K562 (cell line): Measurements from ENCODE around the gene SESN3. TPM values are rescaled to one million over a fixed set of nuclear protein-coding genes. Genes with fewer than 3 reads are reported as not detected.

ENCODE experiments used
- ATF3 ChIP-seq, 2 experiments: fragments of 450-650 bp in 1 of 2; sonication (generic) in 1 of 2; formaldehyde crosslinking in 1 of 2; IDR thresholded peaks in 1 of 2; conservative IDR thresholded peaks in 1 of 2; 2 replicates each; pipeline versions ENCODE4 v1.6.1 to v1.8.1; 2016 to 2023; ENCODE audit warnings: mild to moderate bottlenecking in 2 of 2, moderate library complexity in 2 of 2, inconsistent platforms in 1 of 2, missing genetic modification reagents in 1 of 2
- CEBPG ChIP-seq, 3 experiments: fragments of 200-800 bp in 1 of 3; sonication (Bioruptor generic) in 1 of 3; sonication (generic) in 1 of 3; formaldehyde crosslinking in 1 of 3; IDR thresholded peaks in 2 of 3; conservative IDR thresholded peaks in 1 of 3; 2 replicates each; pipeline versions ENCODE4 v1.6.1 to v1.8.0; 2016 to 2022; ENCODE audit warnings: missing compliant biosample characterization in 2 of 3, missing genetic modification characterization in 2 of 3, mild to moderate bottlenecking in 1 of 3, missing genetic modification reagents in 1 of 3
- DPF2 ChIP-seq: fragments of 450-650 bp; IDR thresholded peaks from 2 replicates; pipeline ENCODE4 v1.6.1; 2016
- IRF1 ChIP-seq: sonication (generic); formaldehyde crosslinking; IDR thresholded peaks from 2 replicates; pipeline ENCODE4 v1.8.0; 2022; ENCODE audit warnings: missing genetic modification reagents, mild to moderate bottlenecking, borderline replicate concordance
- JUND ChIP-seq, 2 experiments: IDR thresholded peaks; 2 replicates in 1 of 2; 3 replicates in 1 of 2; pipeline ENCODE4 v1.6.1; 2011; ENCODE audit warnings: borderline replicate concordance in 2 of 2, low read depth in 2 of 2, low read length in 2 of 2, improper control_type of control experiment in 1 of 2, missing biosample characterization in 1 of 2, missing genetic modification characterization in 1 of 2, missing genetic modification reagents in 1 of 2
- NCOA6 ChIP-seq: fragments of 450-650 bp; IDR thresholded peaks from 2 replicates; pipeline ENCODE4 v1.6.1; 2017; ENCODE audit warnings: mild to moderate bottlenecking
- NONO ChIP-seq, 2 experiments: fragments of 200-400 bp in 1 of 2; fragments of 450-650 bp in 1 of 2; formaldehyde crosslinking in 1 of 2; IDR thresholded peaks; 2 replicates each; pipeline ENCODE4 v1.6.1; 2017; ENCODE audit warnings: low read depth in 2 of 2, mild to moderate bottlenecking in 2 of 2, moderate library complexity in 2 of 2, low read length in 1 of 2
- WHSC1 ChIP-seq: IDR thresholded peaks from one replicate; pipeline ENCODE4 v1.6.1; 2012; ENCODE audit warnings: low read length, control low read depth, inconsistent platforms
- polyA plus RNA-seq, 8 experiments: library from polyadenylated mRNA; depleted of rRNA in 4 of 8; stranded (reverse) in 5 of 8; unstranded in 3 of 8; fragments of >200 nt; fragmentation: Nextera tagmentation in 2 of 8; fragmentation: Illumina TruSeq in 1 of 8; extraction: Ambion mirVana in 2 of 8; extraction: Trizol in 1 of 8; gene quantifications; 2 replicates each; pipeline versions ENCODE4 v1.2.1 to v1.2.3, GENCODE V29; 2011 to 2014; ENCODE audit warnings: inconsistent platforms in 1 of 8, missing spikeins in 1 of 8
- total RNA-seq, 7 experiments: library from RNA; depleted of rRNA in 6 of 7; stranded (reverse); fragments of >200 nt in 6 of 7; fragmentation: Illumina TruSeq in 2 of 7; extraction: Trizol in 2 of 7; gene quantifications; 2 replicates each; pipeline versions ENCODE4 v1.2.1 to v1.2.3, GENCODE V29; 2011 to 2021; ENCODE audit warnings: low replicate concordance in 1 of 7
- TF ChIP-seq, protein P1 (sequence below): sonication (generic); formaldehyde crosslinking; IDR thresholded peaks from 2 replicates; pipeline ENCODE4 v1.8.0; 2023; ENCODE audit warnings: missing genetic modification reagents, mild to moderate bottlenecking, borderline replicate concordance

The SESN3 gene
- total and polyA plus RNA-seq, 9 of the 15 experiments (the other 6 are each of a cell fraction or from before 2014, with no cell fraction given), result 0.44 to 2.6 (median 1.5) TPM

DNA sequence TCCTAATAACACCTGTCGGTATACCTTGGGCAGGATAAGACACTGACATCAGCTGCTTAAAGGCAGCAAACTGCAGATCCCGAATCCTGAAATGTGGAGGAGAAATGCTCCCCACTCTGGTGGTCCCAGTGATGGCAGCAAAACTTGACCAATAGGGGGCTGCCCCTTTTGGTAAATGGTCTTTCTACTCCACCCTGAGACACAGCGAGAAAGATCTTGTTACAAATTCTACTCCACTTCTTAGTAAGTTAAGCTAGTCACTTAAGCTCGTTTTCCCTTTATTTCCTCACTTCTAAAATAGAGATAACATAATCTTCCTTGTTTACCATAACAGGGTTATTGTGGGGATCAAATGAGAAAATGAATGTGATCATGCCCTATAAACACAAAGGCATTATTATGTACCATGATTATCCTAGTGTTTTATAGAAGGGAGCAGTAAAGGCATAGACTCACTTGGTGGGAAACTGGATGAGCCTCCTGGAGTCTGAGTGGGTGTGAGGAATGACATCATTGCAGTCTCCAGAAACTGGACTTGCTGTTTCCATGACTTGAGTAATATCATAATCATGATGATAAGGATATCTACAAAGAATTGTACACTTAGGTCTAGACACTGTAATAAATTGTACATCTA lies 90.5 kb downstream of the SESN3 start (continued):
- TF ChIP-seq, protein P1, sequence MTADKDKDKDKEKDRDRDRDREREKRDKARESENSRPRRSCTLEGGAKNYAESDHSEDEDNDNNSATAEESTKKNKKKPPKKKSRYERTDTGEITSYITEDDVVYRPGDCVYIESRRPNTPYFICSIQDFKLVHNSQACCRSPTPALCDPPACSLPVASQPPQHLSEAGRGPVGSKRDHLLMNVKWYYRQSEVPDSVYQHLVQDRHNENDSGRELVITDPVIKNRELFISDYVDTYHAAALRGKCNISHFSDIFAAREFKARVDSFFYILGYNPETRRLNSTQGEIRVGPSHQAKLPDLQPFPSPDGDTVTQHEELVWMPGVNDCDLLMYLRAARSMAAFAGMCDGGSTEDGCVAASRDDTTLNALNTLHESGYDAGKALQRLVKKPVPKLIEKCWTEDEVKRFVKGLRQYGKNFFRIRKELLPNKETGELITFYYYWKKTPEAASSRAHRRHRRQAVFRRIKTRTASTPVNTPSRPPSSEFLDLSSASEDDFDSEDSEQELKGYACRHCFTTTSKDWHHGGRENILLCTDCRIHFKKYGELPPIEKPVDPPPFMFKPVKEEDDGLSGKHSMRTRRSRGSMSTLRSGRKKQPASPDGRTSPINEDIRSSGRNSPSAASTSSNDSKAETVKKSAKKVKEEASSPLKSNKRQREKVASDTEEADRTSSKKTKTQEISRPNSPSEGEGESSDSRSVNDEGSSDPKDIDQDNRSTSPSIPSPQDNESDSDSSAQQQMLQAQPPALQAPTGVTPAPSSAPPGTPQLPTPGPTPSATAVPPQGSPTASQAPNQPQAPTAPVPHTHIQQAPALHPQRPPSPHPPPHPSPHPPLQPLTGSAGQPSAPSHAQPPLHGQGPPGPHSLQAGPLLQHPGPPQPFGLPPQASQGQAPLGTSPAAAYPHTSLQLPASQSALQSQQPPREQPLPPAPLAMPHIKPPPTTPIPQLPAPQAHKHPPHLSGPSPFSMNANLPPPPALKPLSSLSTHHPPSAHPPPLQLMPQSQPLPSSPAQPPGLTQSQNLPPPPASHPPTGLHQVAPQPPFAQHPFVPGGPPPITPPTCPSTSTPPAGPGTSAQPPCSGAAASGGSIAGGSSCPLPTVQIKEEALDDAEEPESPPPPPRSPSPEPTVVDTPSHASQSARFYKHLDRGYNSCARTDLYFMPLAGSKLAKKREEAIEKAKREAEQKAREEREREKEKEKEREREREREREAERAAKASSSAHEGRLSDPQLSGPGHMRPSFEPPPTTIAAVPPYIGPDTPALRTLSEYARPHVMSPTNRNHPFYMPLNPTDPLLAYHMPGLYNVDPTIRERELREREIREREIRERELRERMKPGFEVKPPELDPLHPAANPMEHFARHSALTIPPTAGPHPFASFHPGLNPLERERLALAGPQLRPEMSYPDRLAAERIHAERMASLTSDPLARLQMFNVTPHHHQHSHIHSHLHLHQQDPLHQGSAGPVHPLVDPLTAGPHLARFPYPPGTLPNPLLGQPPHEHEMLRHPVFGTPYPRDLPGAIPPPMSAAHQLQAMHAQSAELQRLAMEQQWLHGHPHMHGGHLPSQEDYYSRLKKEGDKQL (CRISPR knock-in tag), result no peak
- TF ChIP-seq WHSC1 (no peak), ATF3 (IDR thresholded peaks at IDR 0.05) (peak; percentile 88), ATF3 (CRISPR knock-in tag; conservative IDR thresholded peaks at IDR 0.05) (no peak), DPF2 (0 out of 2 replicates have a peak, but pooled peaks have one; percentile 27), NCOA6 (no peak), JUND (IDR thresholded peaks at IDR 0.05; ENCODE audit: borderline replicate concordance, low read depth, low read length) (peak; percentile 73; the same call in 1 of the 2 replicates), JUND (tag; IDR thresholded peaks at IDR 0.05; ENCODE audit: borderline replicate concordance, low read depth, low read length) (peak; percentile 51; the same call in 1 of the 3 replicates), IRF1 (CRISPR knock-in tag) (no peak), CEBPG (CRISPR knock-in tag; IDR thresholded peaks at IDR 0.05) (no peak), CEBPG (tag; conservative IDR thresholded peaks at IDR 0.05 in 1 of 2, IDR thresholded peaks at IDR 0.05 in 1 of 2) (peak in 1 of 2 experiments; percentile 72; a peak in 2 of 4 replicates), NONO (IDR thresholded peaks at IDR 0.05; ENCODE audit: low read depth in 2 of 2, low read length in 1 of 2) (no peak)
